A549 (cell line): ENCODE measurements around the gene CAMKMT.

ENCODE experiments used
- ATOH8 ChIP-seq: fragments of 250-450 bp; sonication (Bioruptor Pico); IDR thresholded peaks from 2 replicates; pipeline ENCODE4 v1.5.0; 2020; ENCODE audit warnings: low read depth, mild to moderate bottlenecking, moderate library complexity
- CHD4 ChIP-seq: fragments of 200-600 bp; sonication (generic); IDR thresholded peaks from 2 replicates; pipeline ENCODE4 v1.6.1; 2016; ENCODE audit warnings: antibody characterized with exemption, mild to moderate bottlenecking, borderline replicate concordance
- CTCF ChIP-seq: fragments of >200 bp; sonication (Bioruptor Twin); formaldehyde crosslinking; IDR thresholded peaks from 3 replicates; pipeline ENCODE4 v1.5.1; 2016
- EP300 ChIP-seq, 2 experiments: fragments of >200 bp; sonication (Bioruptor Twin); formaldehyde crosslinking; IDR thresholded peaks; 2 replicates in 1 of 2; 3 replicates in 1 of 2; pipeline ENCODE4 v1.6.1; 2016 to 2017
- FOXS1 ChIP-seq: fragments of 250-450 bp; sonication (Bioruptor Pico); IDR thresholded peaks from 2 replicates; pipeline ENCODE4 v1.5.0; 2020; ENCODE audit warnings: mild to moderate bottlenecking, moderate library complexity
- MYC ChIP-seq: IDR thresholded peaks from 2 replicates; pipeline ENCODE4 v1.6.1; 2012; ENCODE audit warnings: mild to moderate bottlenecking, inconsistent platforms, low read length, improper control_type of control experiment, borderline replicate concordance
- NFE2L2 ChIP-seq: fragments of 150-350 bp; conservative IDR thresholded peaks from 2 replicates; pipeline ENCODE4 v1.6.1; 2014; ENCODE audit warnings: low read length
- NPAS2 ChIP-seq: fragments of 250-450 bp; sonication (Bioruptor Pico); IDR thresholded peaks from 2 replicates; pipeline ENCODE4 v1.8.0; 2022; ENCODE audit warnings: mild to moderate bottlenecking, moderate library complexity, borderline replicate concordance
- NR3C1 ChIP-seq: fragments of >200 bp; sonication (Bioruptor Twin); formaldehyde crosslinking; IDR thresholded peaks from 3 replicates; pipeline ENCODE4 v1.6.1; 2017
- PBX3 ChIP-seq: IDR thresholded peaks from 2 replicates; pipeline ENCODE4 v1.6.1; 2012
- POLR2A ChIP-seq: IDR thresholded peaks from 2 replicates; pipeline ENCODE4 v1.6.1; 2012; ENCODE audit warnings: mild to moderate bottlenecking, low read length
- SREBF2 ChIP-seq: fragments of 450-650 bp; IDR thresholded peaks from 2 replicates; pipeline ENCODE4 v1.6.1; 2014; ENCODE audit warnings: mild to moderate bottlenecking, moderate library complexity
- USF2 ChIP-seq: fragments of 450-650 bp; IDR thresholded peaks from 2 replicates; pipeline ENCODE4 v1.6.1; 2014; ENCODE audit warnings: antibody characterized with exemption
- ZC3H11A ChIP-seq: fragments of 450-650 bp; IDR thresholded peaks from 2 replicates; pipeline ENCODE4 v1.6.1; 2014; ENCODE audit warnings: antibody characterized with exemption, mild to moderate bottlenecking

- no peak for TF ChIP-seq SREBF2
- TF ChIP-seq PBX3, result no peak
- TF ChIP-seq MYC, result no peak
- no peak for TF ChIP-seq CTCF
- TF ChIP-seq USF2, result no peak
- TF ChIP-seq CHD4, result no peak
- TF ChIP-seq NFE2L2, result no peak
- TF ChIP-seq NR3C1, result no peak
- TF ChIP-seq NPAS2 (CRISPR knock-in tag), result no peak
- TF ChIP-seq ZC3H11A, result no peak
- no peak for TF ChIP-seq FOXS1 (CRISPR knock-in tag)
- TF ChIP-seq EP300 (IDR thresholded peaks at IDR 0.05), result no peak
- no peak for TF ChIP-seq ATOH8 (CRISPR knock-in tag)
- no peak for TF ChIP-seq POLR2A
Observed at GRCh38 chr2:44813658-44814057, 451.9 kb downstream of the CAMKMT start.
